HEK293 (cell line): ENCODE measurements around the gene RASGRF2.

Source experiments
- CTCF ChIP-seq: fragments of 450-650 bp; formaldehyde crosslinking; IDR thresholded peaks from 2 replicates; pipeline ENCODE4 v1.5.1; 2016; ENCODE audit warnings: missing biosample characterization, missing genetic modification characterization
- PRDM10 ChIP-seq: fragments of 450-650 bp; formaldehyde crosslinking; IDR thresholded peaks from 2 replicates; pipeline ENCODE4 v1.5.1; 2016; ENCODE audit warnings: missing biosample characterization, missing genetic modification characterization
- ZNF146 ChIP-seq: fragments of 450-650 bp; formaldehyde crosslinking; IDR thresholded peaks from 2 replicates; pipeline ENCODE4 v1.5.1; 2016; ENCODE audit warnings: missing biosample characterization, missing genetic modification characterization
- ZNF274 ChIP-seq, 2 experiments: fragments of 200-500 bp in 1 of 2; fragments of 450-650 bp in 1 of 2; sonication (Bioruptor generic) in 1 of 2; formaldehyde crosslinking in 1 of 2; IDR thresholded peaks; 2 replicates each; pipeline versions ENCODE4 v1.5.1 to v1.6.1; 2014 to 2016; ENCODE audit warnings: borderline replicate concordance in 1 of 2, inconsistent platforms in 1 of 2, low read length in 1 of 2, missing biosample characterization in 1 of 2, missing genetic modification characterization in 1 of 2
- ZNF292 ChIP-seq: fragments of 450-650 bp; formaldehyde crosslinking; IDR thresholded peaks from 2 replicates; pipeline ENCODE4 v1.5.1; 2016; ENCODE audit warnings: low read depth, missing biosample characterization, missing genetic modification characterization, borderline replicate concordance
- ZNF571 ChIP-seq: fragments of 450-650 bp; formaldehyde crosslinking; IDR thresholded peaks from 2 replicates; pipeline ENCODE4 v1.5.0; 2017; ENCODE audit warnings: missing biosample characterization, missing genetic modification characterization

GRCh38 chr5:81095835-81096234 is 135.7 kb downstream of the RASGRF2 start:
- TF ChIP-seq CTCF (tag by site-specific recombination) (no peak), ZNF292 (tag by site-specific recombination) (no peak), PRDM10 (no peak), ZNF146 (tag by site-specific recombination) (no peak), ZNF274 (IDR thresholded peaks at IDR 0.05; ENCODE audit: low read length) (no peak), ZNF274 (tag by site-specific recombination; IDR thresholded peaks at IDR 0.05; ENCODE audit: borderline replicate concordance) (no peak), ZNF571 (tag by site-specific recombination) (no peak)
